Loucy (cell line): ENCODE results near the gene KRTAP5-8.

Experiments
- H2AFZ ChIP-seq: fragments of 200-600 bp; sonication (generic); 2 replicates; pipeline ENCODE4 v1.6.0; 2016; ENCODE audit warnings: antibody characterized with exemption, mild to moderate bottlenecking, low read length, moderate library complexity
- H3F3A ChIP-seq: fragments of 200-600 bp; 2 replicates; pipeline ENCODE4 v1.6.0; 2016; ENCODE audit warnings: antibody characterized with exemption, low read depth, mild to moderate bottlenecking
- H3K27me3 ChIP-seq: fragments of 200-600 bp; sonication (generic); 2 replicates; pipeline ENCODE4 v1.6.1; 2014; ENCODE audit warnings: low read length, mild to moderate bottlenecking; ENCODE audit not compliant: insufficient read depth, poor library complexity, severe bottlenecking
- H3K36me3 ChIP-seq: fragments of 200-600 bp; sonication (generic); 2 replicates; pipeline ENCODE4 v1.6.1; 2016; ENCODE audit warnings: low read length; ENCODE audit not compliant: insufficient read depth
- H3K4me1 ChIP-seq: fragments of 200-600 bp; sonication (generic); 2 replicates; pipeline ENCODE4 v1.5.1; 2014; ENCODE audit warnings: low read length, mild to moderate bottlenecking; ENCODE audit not compliant: insufficient read depth, poor library complexity, severe bottlenecking
- H3K4me2 ChIP-seq: fragments of 200-600 bp; sonication (generic); 2 replicates; pipeline ENCODE4 v1.6.0; 2014; ENCODE audit warnings: antibody characterized with exemption, low read length, low read depth, mild to moderate bottlenecking; ENCODE audit not compliant: poor library complexity, severe bottlenecking
- H3K4me3 ChIP-seq: fragments of 200-600 bp; sonication (generic); 2 replicates; pipeline ENCODE4 v1.5.1; 2014; ENCODE audit warnings: low read length, mild to moderate bottlenecking, mixed read lengths; ENCODE audit not compliant: poor library complexity, severe bottlenecking
- H3K79me2 ChIP-seq: fragments of 200-600 bp; sonication (generic); 2 replicates; pipeline ENCODE4 v1.6.1; 2014; ENCODE audit warnings: low read length; ENCODE audit not compliant: insufficient read depth
- H3K9ac ChIP-seq: fragments of 200-600 bp; sonication (generic); 2 replicates; pipeline ENCODE4 v1.6.0; 2014; ENCODE audit warnings: mild to moderate bottlenecking, low read depth, low read length, moderate library complexity; ENCODE audit not compliant: poor library complexity, severe bottlenecking
- H3K9me2 ChIP-seq: fragments of 200-600 bp; sonication (generic); replicated peaks from 2 replicates; pipeline ENCODE4 v1.6.1; 2016; ENCODE audit warnings: low read depth, low read length, mixed read lengths
- H3K9me3 ChIP-seq: fragments of 200-600 bp; sonication (generic); 2 replicates; pipeline ENCODE4 v1.6.1; 2014; ENCODE audit warnings: mild to moderate bottlenecking, antibody characterized with exemption, low read length, low read depth; ENCODE audit not compliant: insufficient read depth
- H4K20me1 ChIP-seq: fragments of 200-600 bp; sonication (generic); 2 replicates; pipeline ENCODE4 v1.6.0; 2014; ENCODE audit warnings: antibody characterized with exemption, low read length, mild to moderate bottlenecking; ENCODE audit not compliant: insufficient read depth, poor library complexity, severe bottlenecking
- EZH2phosphoT487 ChIP-seq: fragments of 200-600 bp; IDR thresholded peaks from 2 replicates; pipeline ENCODE4 v1.6.1; 2018; ENCODE audit warnings: antibody characterized with exemption, mild to moderate bottlenecking, moderate library complexity, borderline replicate concordance
- TF ChIP-seq, protein P1 (sequence below): fragments of 200-600 bp; sonication (generic); conservative IDR thresholded peaks from 2 replicates; pipeline ENCODE4 v1.5.1; 2014; ENCODE audit warnings: mild to moderate bottlenecking, antibody characterized with exemption, low read length

Gene KRTAP5-8

GRCh38 chr11:71502871-71503435 is 34.9 kb upstream of the KRTAP5-8 start:
- Histone ChIP-seq H3K9me2 (no peaks in the 10 kb centered on the region), H3K36me3 (peaks cover 33% of the 10 kb centered on the region; the same call in 1 of the 2 replicates), H3K4me1 (no peaks in the 10 kb centered on the region), H3K27me3 (no peaks in the 10 kb centered on the region), H3K9ac (no peak overlapping the region), H3K79me2 (no peaks in the 10 kb centered on the region), H3K4me3 (no peak overlapping the region), H2AFZ (no peak overlapping the region), H3K4me2 (no peak overlapping the region), H3F3A (no peaks in the 10 kb centered on the region), H4K20me1 (no peaks in the 10 kb centered on the region), H3K9me3 (no peaks in the 10 kb centered on the region)
- TF ChIP-seq, protein P1, sequence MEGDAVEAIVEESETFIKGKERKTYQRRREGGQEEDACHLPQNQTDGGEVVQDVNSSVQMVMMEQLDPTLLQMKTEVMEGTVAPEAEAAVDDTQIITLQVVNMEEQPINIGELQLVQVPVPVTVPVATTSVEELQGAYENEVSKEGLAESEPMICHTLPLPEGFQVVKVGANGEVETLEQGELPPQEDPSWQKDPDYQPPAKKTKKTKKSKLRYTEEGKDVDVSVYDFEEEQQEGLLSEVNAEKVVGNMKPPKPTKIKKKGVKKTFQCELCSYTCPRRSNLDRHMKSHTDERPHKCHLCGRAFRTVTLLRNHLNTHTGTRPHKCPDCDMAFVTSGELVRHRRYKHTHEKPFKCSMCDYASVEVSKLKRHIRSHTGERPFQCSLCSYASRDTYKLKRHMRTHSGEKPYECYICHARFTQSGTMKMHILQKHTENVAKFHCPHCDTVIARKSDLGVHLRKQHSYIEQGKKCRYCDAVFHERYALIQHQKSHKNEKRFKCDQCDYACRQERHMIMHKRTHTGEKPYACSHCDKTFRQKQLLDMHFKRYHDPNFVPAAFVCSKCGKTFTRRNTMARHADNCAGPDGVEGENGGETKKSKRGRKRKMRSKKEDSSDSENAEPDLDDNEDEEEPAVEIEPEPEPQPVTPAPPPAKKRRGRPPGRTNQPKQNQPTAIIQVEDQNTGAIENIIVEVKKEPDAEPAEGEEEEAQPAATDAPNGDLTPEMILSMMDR = no peak
- TF ChIP-seq EZH2phosphoT487 = no peak

- peaks cover 4% of the 10 kb centered on the region; the same call in 1 of the 2 replicates for H3K9me3 ChIP-seq
- no peak overlapping the region for H3K9ac ChIP-seq
- no peak overlapping the region for H3K4me3 ChIP-seq
- H3K79me2 ChIP-seq = no peaks in the 10 kb centered on the region
- no peak overlapping the region for H2AFZ ChIP-seq
- H3K4me1 ChIP-seq = no peaks in the 10 kb centered on the region
- TF ChIP-seq, protein P1 = no peak
- no peak for TF ChIP-seq EZH2phosphoT487
- H3K27me3 ChIP-seq = no peaks in the 10 kb centered on the region
- H3F3A ChIP-seq = no peaks in the 10 kb centered on the region
- no peak overlapping the region for H3K4me2 ChIP-seq
- peaks cover 17% of the 10 kb centered on the region; the same call in 1 of the 2 replicates for H3K36me3 ChIP-seq
- H3K9me2 ChIP-seq = no peaks in the 10 kb centered on the region
- H4K20me1 ChIP-seq = no peaks in the 10 kb centered on the region
These were observed 33.3 kb upstream of the KRTAP5-8 start for GRCh38 chr11:71504531-71504930.

GRCh38 chr11:71505001-71505400 is 32.8 kb upstream of the KRTAP5-8 start:
- no peak overlapping the region for H3K4me2 ChIP-seq
- H3K27me3 ChIP-seq = no peaks in the 10 kb centered on the region
- H4K20me1 ChIP-seq = no peaks in the 10 kb centered on the region
- no peak for TF ChIP-seq EZH2phosphoT487
- TF ChIP-seq, protein P1 = no peak
- H3K9me2 ChIP-seq = no peaks in the 10 kb centered on the region
- H3K79me2 ChIP-seq = no peaks in the 10 kb centered on the region
- no peak overlapping the region for H3K4me3 ChIP-seq
- no peaks in the 10 kb centered on the region for H3K4me1 ChIP-seq
- H3K36me3 ChIP-seq = peaks cover 13% of the 10 kb centered on the region; the same call in 1 of the 2 replicates
- no peaks in the 10 kb centered on the region for H3F3A ChIP-seq
- H3K9ac ChIP-seq = no peak overlapping the region
- peaks cover 6% of the 10 kb centered on the region; the same call in 1 of the 2 replicates for H3K9me3 ChIP-seq
- H2AFZ ChIP-seq = no peak overlapping the region
